Stimulated activated naive B cell treated with anti-CD40 and anti-IgM and Interleukin-4, amounts not matched to agents 10 μg/mL and 1 μg/mL and 100 μg/mL, for 72 hours (primary cell): ENCODE measurements around the gene ALX3.

ENCODE experiments used
- ATAC-seq, 2 donors: fragments of 150-1000 bp; cut with Tn5 transposase; replicated peaks; 2 replicates each; pipeline ENCODE4 v1.10.0; 2021; ENCODE audit warnings: moderate library complexity in 1 of 2
- DNase-seq: peaks from one replicate; pipeline ENCODE4 v3.0.0; 2021
- H3K27ac Mint-ChIP-seq: one replicate; pipeline ENCODE4 v1.8.0; 2022; ENCODE audit warnings: mild to moderate bottlenecking, mixed read lengths
- H3K27me3 Mint-ChIP-seq, 2 donors: one replicate each; pipeline ENCODE4 v1.8.0; 2022; ENCODE audit warnings: mixed read lengths in 2 of 2
- H3K36me3 Mint-ChIP-seq, 2 donors: one replicate each; pipeline ENCODE4 v1.8.0; 2022; ENCODE audit warnings: mixed read lengths in 2 of 2, mild to moderate bottlenecking in 1 of 2
- H3K4me1 Mint-ChIP-seq, 2 donors: one replicate each; pipeline ENCODE4 v1.8.0; 2022; ENCODE audit warnings: mixed read lengths in 2 of 2, mild to moderate bottlenecking in 1 of 2
- H3K4me3 Mint-ChIP-seq, 2 donors: one replicate each; pipeline ENCODE4 v1.8.0; 2022; ENCODE audit warnings: mild to moderate bottlenecking in 2 of 2, mixed read lengths in 2 of 2, moderate library complexity in 1 of 2
- H3K9me3 Mint-ChIP-seq, 2 donors: one replicate each; pipeline ENCODE4 v1.8.0; 2022; ENCODE audit warnings: mixed read lengths in 2 of 2, mild to moderate bottlenecking in 1 of 2

The ALX3 gene

GRCh38 chr1:110065841-110066240, 4.6 kb downstream of the ALX3 start:
- Mint-ChIP-seq H3K27me3 (peaks cover 36 to 58% of the 10 kb centered on the region in 2 donors), H3K36me3 (peaks cover 16 to 30% of the 10 kb centered on the region in 2 donors), H3K27ac (peak overlapping the region; percentile 65), H3K4me1 (peaks cover 10 to 28% of the 10 kb centered on the region in 2 donors), H3K9me3 (no peaks in the 10 kb centered on the region), H3K4me3 (no peak overlapping the region)
- DNase-seq (no peak), ATAC-seq (no peak)

GRCh38 chr1:110064576-110065337, 5.7 kb downstream of the ALX3 start:
- DNase-seq (no peak), ATAC-seq (no peak)
- H3K27me3 Mint-ChIP-seq, result peaks cover 31 to 51% of the 10 kb centered on the region in 2 donors
- peaks cover 10 to 23% of the 10 kb centered on the region in 2 donors for H3K4me1 Mint-ChIP-seq
- H3K9me3 Mint-ChIP-seq, result no peaks in the 10 kb centered on the region
- H3K36me3 Mint-ChIP-seq, result peaks cover 23 to 39% of the 10 kb centered on the region in 2 donors
- no peak overlapping the region for H3K4me3 Mint-ChIP-seq
- no peak overlapping the region for H3K27ac Mint-ChIP-seq

- ATAC-seq, result no peak
- no peaks in the 10 kb centered on the region for H3K9me3 Mint-ChIP-seq
- peaks cover 28 to 42% of the 10 kb centered on the region in 2 donors for H3K27me3 Mint-ChIP-seq
- DNase-seq, result no peak
- peaks cover 10 to 13% of the 10 kb centered on the region in 2 donors for H3K4me1 Mint-ChIP-seq
- no peak overlapping the region for H3K4me3 Mint-ChIP-seq
- H3K27ac Mint-ChIP-seq, result no peak overlapping the region
- peaks cover 29 to 47% of the 10 kb centered on the region in 2 donors for H3K36me3 Mint-ChIP-seq
Measured at GRCh38 chr1:110063781-110064180, 6.7 kb downstream of the ALX3 start.

GRCh38 chr1:110062612-110063011, 7.9 kb downstream of the ALX3 start:
- no peak for DNase-seq
- peaks cover 1 to 2% of the 10 kb centered on the region in 2 donors for H3K4me1 Mint-ChIP-seq

GRCh38 chr1:110061341-110061740, 9.1 kb downstream of the ALX3 start:
- Mint-ChIP-seq H3K27ac (no peak overlapping the region), H3K27me3 (peaks cover 9 to 20% of the 10 kb centered on the region in 2 donors), H3K9me3 (no peaks in the 10 kb centered on the region), H3K36me3 (peaks cover 37 to 57% of the 10 kb centered on the region in 2 donors), H3K4me3 (no peak overlapping the region), H3K4me1 (peaks cover 0 to 2% of the 10 kb centered on the region in 2 donors)
- DNase-seq (no peak), ATAC-seq (no peak)

More at GRCh38 chr1:110062612-110063011, 7.9 kb downstream of the ALX3 start:
- no peak overlapping the region for H3K27ac Mint-ChIP-seq
- peaks cover 33 to 52% of the 10 kb centered on the region in 2 donors for H3K36me3 Mint-ChIP-seq
- H3K27me3 Mint-ChIP-seq, result peaks cover 18 to 30% of the 10 kb centered on the region in 2 donors
- no peaks in the 10 kb centered on the region for H3K9me3 Mint-ChIP-seq
- no peak for ATAC-seq
- no peak overlapping the region for H3K4me3 Mint-ChIP-seq

- no peaks in the 10 kb centered on the region for H3K9me3 Mint-ChIP-seq
- H3K4me3 Mint-ChIP-seq, result no peak overlapping the region
- peaks cover 0 to 2% of the 10 kb centered on the region in 2 donors for H3K4me1 Mint-ChIP-seq
- no peak overlapping the region for H3K27ac Mint-ChIP-seq
- peaks cover 39 to 53% of the 10 kb centered on the region in 2 donors for H3K36me3 Mint-ChIP-seq
- no peak for DNase-seq
- no peak for ATAC-seq
- peaks cover 2 to 13% of the 10 kb centered on the region in 2 donors for H3K27me3 Mint-ChIP-seq
Measured at GRCh38 chr1:110060662-110061060, 9.8 kb downstream of the ALX3 start.

- H3K36me3 Mint-ChIP-seq, result peaks cover 43 to 54% of the 10 kb centered on the region in 2 donors
- ATAC-seq (peak; percentile 74), DNase-seq (no peak)
- no peak overlapping the region for H3K4me3 Mint-ChIP-seq
- no peaks in the 10 kb centered on the region for H3K9me3 Mint-ChIP-seq
- no peak overlapping the region for H3K27ac Mint-ChIP-seq
- peaks cover 0 to 2% of the 10 kb centered on the region in 2 donors for H3K4me1 Mint-ChIP-seq
- peaks cover 0 to 13% of the 10 kb centered on the region in 2 donors for H3K27me3 Mint-ChIP-seq
Measured at GRCh38 chr1:110060034-110060661, 10.3 kb downstream of the ALX3 start.

- Mint-ChIP-seq H3K4me1 (peaks cover 0 to 2% of the 10 kb centered on the region in 2 donors), H3K27ac (no peak overlapping the region), H3K27me3 (peaks cover 0 to 5% of the 10 kb centered on the region in 2 donors), H3K9me3 (no peaks in the 10 kb centered on the region), H3K4me3 (no peak overlapping the region), H3K36me3 (peaks cover 43 to 60% of the 10 kb centered on the region in 2 donors)
- ATAC-seq, result no peak
- no peak for DNase-seq
Measured at GRCh38 chr1:110059133-110059863, 11.2 kb downstream of the ALX3 start.

- peaks cover 46 to 63% of the 10 kb centered on the region in 2 donors for H3K36me3 Mint-ChIP-seq
- H3K4me1 Mint-ChIP-seq, result peaks cover 0 to 2% of the 10 kb centered on the region in 2 donors
- peaks cover 0 to under 1% of the 10 kb centered on the region in 2 donors for H3K27me3 Mint-ChIP-seq
- ATAC-seq (no peak), DNase-seq (no peak)
- H3K9me3 Mint-ChIP-seq, result no peaks in the 10 kb centered on the region
- H3K4me3 Mint-ChIP-seq, result no peak overlapping the region
- no peak overlapping the region for H3K27ac Mint-ChIP-seq
Measured at GRCh38 chr1:110058591-110058990, 11.9 kb downstream of the ALX3 start.

- DNase-seq (no peak), ATAC-seq (no peak)
- peak overlapping the region; percentile 56 for H3K27ac Mint-ChIP-seq
- no peaks in the 10 kb centered on the region for H3K27me3 Mint-ChIP-seq
- no peaks in the 10 kb centered on the region for H3K9me3 Mint-ChIP-seq
- H3K36me3 Mint-ChIP-seq, result peaks cover 50 to 67% of the 10 kb centered on the region in 2 donors
- no peak overlapping the region for H3K4me3 Mint-ChIP-seq
- H3K4me1 Mint-ChIP-seq, result peaks cover 0 to 2% of the 10 kb centered on the region in 2 donors
Measured at GRCh38 chr1:110057963-110058518, 12.4 kb downstream of the ALX3 start.

GRCh38 chr1:110056776-110057175, 13.7 kb downstream of the ALX3 start:
- H3K27me3 Mint-ChIP-seq, result no peaks in the 10 kb centered on the region
- H3K4me1 Mint-ChIP-seq, result peaks cover 0 to 2% of the 10 kb centered on the region in 2 donors

GRCh38 chr1:110056285-110056683, 14.2 kb downstream of the ALX3 start:
- Mint-ChIP-seq H3K9me3 (no peaks in the 10 kb centered on the region), H3K36me3 (peaks cover 57 to 70% of the 10 kb centered on the region in 2 donors), H3K4me3 (no peak overlapping the region), H3K4me1 (peaks cover 0 to 2% of the 10 kb centered on the region in 2 donors), H3K27me3 (no peaks in the 10 kb centered on the region), H3K27ac (no peak overlapping the region)
- DNase-seq (no peak), ATAC-seq (no peak)

More at GRCh38 chr1:110056776-110057175, 13.7 kb downstream of the ALX3 start:
- DNase-seq (no peak), ATAC-seq (no peak)
- Mint-ChIP-seq H3K9me3 (no peaks in the 10 kb centered on the region), H3K27ac (no peak overlapping the region), H3K36me3 (peaks cover 55 to 72% of the 10 kb centered on the region in 2 donors), H3K4me3 (no peak overlapping the region)

- Mint-ChIP-seq H3K36me3 (peaks cover 56 to 66% of the 10 kb centered on the region in 2 donors), H3K27me3 (no peaks in the 10 kb centered on the region), H3K4me3 (no peak overlapping the region), H3K27ac (no peak overlapping the region), H3K4me1 (peaks cover 0 to 2% of the 10 kb centered on the region in 2 donors), H3K9me3 (no peaks in the 10 kb centered on the region)
- DNase-seq, result no peak
- ATAC-seq, result no peak
Measured at GRCh38 chr1:110055493-110056284, 14.8 kb downstream of the ALX3 start.
